Left lung (tissue), 10 donors: ENCODE data around the gene SCUBE3. TPM values are rescaled to one million over a fixed set of nuclear protein-coding genes. Genes with fewer than 3 reads are reported as not detected.

Experiments used
- ATAC-seq: fragments of 200-7000 bp; cut with Tn5 transposase; one replicate; pipeline ENCODE4 v1.9.1; 2020; ENCODE audit warnings: moderate library complexity
- DNase-seq, 4 donors: peaks; one replicate each; pipeline ENCODE4 v3.0.0-alpha.2; 2013 to 2020
- H3K27ac ChIP-seq, 2 donors: fragments of 200-600 bp; sonication (generic) in 1 of 2; one replicate each; pipeline versions ENCODE4 v1.5.0 to v1.8.0; 2020 to 2021
- H3K27me3 ChIP-seq, 2 donors: fragments of 200-600 bp; sonication (generic) in 1 of 2; one replicate each; pipeline versions ENCODE4 v1.5.0 to v1.8.0; 2020 to 2021
- H3K36me3 ChIP-seq, 2 donors: fragments of 200-600 bp; sonication (generic) in 1 of 2; one replicate each; pipeline versions ENCODE4 v1.5.0 to v1.8.0; 2020 to 2021
- H3K4me1 ChIP-seq, 2 donors: fragments of 200-600 bp; one replicate each; pipeline ENCODE4 v1.8.0; 2021
- H3K4me3 ChIP-seq, 2 donors: fragments of 200-600 bp; sonication (generic) in 1 of 2; one replicate each; pipeline versions ENCODE4 v1.5.0 to v1.8.0; 2020 to 2021; ENCODE audit warnings: mild to moderate bottlenecking in 1 of 2
- H3K9me3 ChIP-seq, 2 donors: fragments of 200-600 bp; sonication (generic) in 1 of 2; one replicate each; pipeline versions ENCODE4 v1.5.0 to v1.8.0; 2020 to 2021
- intact Hi-C, 2 donors: fragments of 100-400 bp; cut with DNase I; formaldehyde crosslinking; loops; one replicate each; pipeline versions ENCODE4 v1.11.2 to v1.14.2; 2022
- polyA plus RNA-seq, 6 donors: library from polyadenylated mRNA; unstranded; fragments of 120-200 nt; gene quantifications; one replicate each; pipeline ENCODE4 v1.2.1, GENCODE V29; 2013; ENCODE audit not compliant: insufficient read length in 6 of 6
- total RNA-seq, 2 donors: library from RNA; stranded (reverse); fragmentation: NEBNext Ultra II Directional; extraction: Animal tissue kit (Norgen Biotek cat#: 25700); gene quantifications; one replicate each; pipeline ENCODE4 v1.2.1, GENCODE V29; 2021
- TF ChIP-seq, protein P1 (sequence below), 2 donors: fragments of 200-600 bp; sonication (generic) in 1 of 2; IDR thresholded peaks; one replicate each; pipeline versions ENCODE4 v1.5.0 to v1.8.0; 2021; ENCODE audit warnings: antibody characterized with exemption in 2 of 2
- donor health status: DM: no; HTN: yes; CAD: no.
- donor health status: DM: no; HTN: no; CAD: no.

SCUBE3 gene
- total and polyA plus RNA-seq, 8 donors, result 2.2 to 4.7 (median 3.9) TPM

DNA sequence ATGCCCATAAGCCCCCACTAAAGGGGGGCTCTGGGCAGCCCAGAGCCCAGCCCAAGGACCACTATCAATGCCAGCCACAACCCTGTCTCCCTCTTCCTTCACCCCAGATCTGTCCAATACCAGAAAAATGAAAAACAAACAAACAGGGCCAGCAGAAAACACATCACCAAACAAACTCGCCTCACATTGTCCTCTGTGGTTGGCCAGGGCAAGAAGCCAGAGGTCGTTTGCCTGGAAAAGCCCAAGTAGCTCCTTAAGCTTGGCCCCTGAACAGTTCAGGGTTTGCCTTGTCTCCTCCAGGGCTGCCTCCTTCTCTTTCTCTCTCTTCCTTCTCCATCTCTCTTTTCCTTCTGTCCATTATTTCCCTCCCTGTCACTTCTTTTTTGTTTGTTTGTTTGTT lies 10.1 kb upstream of the SCUBE3 start:
- intact Hi-C loops, result loop anchor here in 1 of 2 donors (10.0 kb wide), 1 partner anchor 219 kb away; no protein-coding TSS in a partner anchor
- Histone ChIP-seq H3K4me3 (no peak overlapping the region), H3K27ac (no peak overlapping the region), H3K9me3 (no peaks in the 10 kb centered on the region), H3K27me3 (peaks cover 0 to 22% of the 10 kb centered on the region in 2 donors), H3K4me1 (no peaks in the 10 kb centered on the region), H3K36me3 (no peaks in the 10 kb centered on the region)
- TF ChIP-seq, protein P1, sequence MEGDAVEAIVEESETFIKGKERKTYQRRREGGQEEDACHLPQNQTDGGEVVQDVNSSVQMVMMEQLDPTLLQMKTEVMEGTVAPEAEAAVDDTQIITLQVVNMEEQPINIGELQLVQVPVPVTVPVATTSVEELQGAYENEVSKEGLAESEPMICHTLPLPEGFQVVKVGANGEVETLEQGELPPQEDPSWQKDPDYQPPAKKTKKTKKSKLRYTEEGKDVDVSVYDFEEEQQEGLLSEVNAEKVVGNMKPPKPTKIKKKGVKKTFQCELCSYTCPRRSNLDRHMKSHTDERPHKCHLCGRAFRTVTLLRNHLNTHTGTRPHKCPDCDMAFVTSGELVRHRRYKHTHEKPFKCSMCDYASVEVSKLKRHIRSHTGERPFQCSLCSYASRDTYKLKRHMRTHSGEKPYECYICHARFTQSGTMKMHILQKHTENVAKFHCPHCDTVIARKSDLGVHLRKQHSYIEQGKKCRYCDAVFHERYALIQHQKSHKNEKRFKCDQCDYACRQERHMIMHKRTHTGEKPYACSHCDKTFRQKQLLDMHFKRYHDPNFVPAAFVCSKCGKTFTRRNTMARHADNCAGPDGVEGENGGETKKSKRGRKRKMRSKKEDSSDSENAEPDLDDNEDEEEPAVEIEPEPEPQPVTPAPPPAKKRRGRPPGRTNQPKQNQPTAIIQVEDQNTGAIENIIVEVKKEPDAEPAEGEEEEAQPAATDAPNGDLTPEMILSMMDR (IDR thresholded peaks at IDR 0.05), result no peak
- DNase-seq (no peak), ATAC-seq (no peak)

DNA sequence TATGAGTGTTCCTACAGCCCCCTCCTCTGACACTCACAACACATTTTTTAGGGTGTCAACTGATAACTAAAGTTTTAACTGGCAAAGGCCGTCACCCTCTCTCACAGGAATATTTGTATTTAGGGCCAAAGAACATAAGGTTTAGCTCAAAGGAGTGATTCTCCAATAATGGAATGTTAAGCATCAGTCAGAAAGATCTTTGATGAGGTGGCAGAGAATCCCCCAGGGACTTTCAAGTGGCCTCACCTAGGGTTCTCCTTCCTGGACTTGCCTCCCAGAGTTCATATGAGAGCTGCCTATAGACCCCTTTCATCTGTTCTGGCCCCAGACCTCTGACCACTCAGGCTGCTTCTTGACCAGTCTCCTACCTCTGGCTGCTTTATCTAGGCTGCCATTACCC lies 7.4 kb upstream of the SCUBE3 start:
- Histone ChIP-seq H3K9me3 (no peaks in the 10 kb centered on the region), H3K27me3 (peaks cover 0 to 47% of the 10 kb centered on the region in 2 donors), H3K4me3 (no peak overlapping the region), H3K36me3 (no peaks in the 10 kb centered on the region), H3K4me1 (no peaks in the 10 kb centered on the region), H3K27ac (no peak overlapping the region)
- intact Hi-C loops, result loop anchor here in 1 of 2 donors (10.0 kb wide), 1 partner anchor 222 kb away; no protein-coding TSS in a partner anchor
- TF ChIP-seq, protein P1 (IDR thresholded peaks at IDR 0.05), result no peak
- DNase-seq (no peak), ATAC-seq (no peak)

DNA sequence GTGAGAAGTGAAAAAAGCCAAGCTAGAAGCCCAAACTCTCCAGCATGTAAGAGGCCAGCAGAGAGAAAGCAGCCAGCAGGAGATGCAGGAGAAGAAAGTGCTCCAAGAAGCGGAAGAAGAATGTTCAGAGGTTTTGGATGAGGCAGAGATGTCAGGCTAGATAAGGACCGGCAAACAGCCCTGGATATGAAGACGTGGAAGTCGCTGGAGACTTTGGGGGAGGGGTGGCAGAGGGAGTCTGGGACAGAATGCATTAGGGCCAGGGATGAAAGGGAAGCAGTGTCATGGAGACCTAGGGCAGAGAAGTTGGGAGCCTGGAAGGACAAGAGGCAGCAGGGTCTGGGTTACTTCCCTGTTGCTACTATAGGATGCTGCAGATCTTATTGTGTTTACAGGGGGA lies 5.3 kb upstream of the SCUBE3 start:
- Histone ChIP-seq H3K27ac (no peak overlapping the region), H3K4me3 (no peak overlapping the region), H3K9me3 (no peaks in the 10 kb centered on the region), H3K36me3 (no peaks in the 10 kb centered on the region), H3K4me1 (peaks cover 3% of the 10 kb centered on the region in 2 donors), H3K27me3 (peaks cover 10 to 68% of the 10 kb centered on the region in 2 donors)
- TF ChIP-seq, protein P1 (IDR thresholded peaks at IDR 0.05), result no peak
- intact Hi-C loops, result loop anchor here in 1 of 2 donors (10.0 kb wide), 1 partner anchor 224 kb away; no protein-coding TSS in a partner anchor
- DNase-seq (no peak), ATAC-seq (no peak)

DNA sequence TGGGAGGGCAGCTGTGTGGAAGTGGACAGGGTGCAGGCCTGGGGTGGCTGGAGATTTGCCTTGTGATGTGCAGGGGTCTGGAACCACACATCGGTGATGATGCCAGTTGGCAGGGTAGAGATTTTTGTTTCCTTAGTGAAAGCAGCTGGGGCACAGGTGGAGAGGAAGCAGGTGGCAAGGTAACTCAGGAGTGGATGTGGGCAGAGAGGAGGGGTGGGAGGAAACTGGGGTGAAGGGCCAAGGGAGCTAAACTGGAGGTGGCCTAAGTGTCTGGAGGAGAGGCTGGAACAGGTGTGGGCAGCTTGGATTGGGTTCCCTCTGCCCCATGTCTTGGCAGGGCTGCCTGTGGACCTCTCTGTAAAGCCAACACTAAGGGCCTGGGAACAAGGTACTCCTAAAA lies 4.7 kb upstream of the SCUBE3 start:
- Histone ChIP-seq H3K27me3 (peaks cover 11 to 75% of the 10 kb centered on the region in 2 donors), H3K36me3 (no peaks in the 10 kb centered on the region), H3K4me1 (peaks cover 3 to 7% of the 10 kb centered on the region in 2 donors), H3K27ac (no peak overlapping the region), H3K9me3 (no peaks in the 10 kb centered on the region), H3K4me3 (no peak overlapping the region)
- DNase-seq, result no peak
- TF ChIP-seq, protein P1 (IDR thresholded peaks at IDR 0.05), result no peak
- no peak for ATAC-seq
- intact Hi-C loops, result loop anchor here in 1 of 2 donors (10.0 kb wide), 1 partner anchor 224 kb away; no protein-coding TSS in a partner anchor

DNA sequence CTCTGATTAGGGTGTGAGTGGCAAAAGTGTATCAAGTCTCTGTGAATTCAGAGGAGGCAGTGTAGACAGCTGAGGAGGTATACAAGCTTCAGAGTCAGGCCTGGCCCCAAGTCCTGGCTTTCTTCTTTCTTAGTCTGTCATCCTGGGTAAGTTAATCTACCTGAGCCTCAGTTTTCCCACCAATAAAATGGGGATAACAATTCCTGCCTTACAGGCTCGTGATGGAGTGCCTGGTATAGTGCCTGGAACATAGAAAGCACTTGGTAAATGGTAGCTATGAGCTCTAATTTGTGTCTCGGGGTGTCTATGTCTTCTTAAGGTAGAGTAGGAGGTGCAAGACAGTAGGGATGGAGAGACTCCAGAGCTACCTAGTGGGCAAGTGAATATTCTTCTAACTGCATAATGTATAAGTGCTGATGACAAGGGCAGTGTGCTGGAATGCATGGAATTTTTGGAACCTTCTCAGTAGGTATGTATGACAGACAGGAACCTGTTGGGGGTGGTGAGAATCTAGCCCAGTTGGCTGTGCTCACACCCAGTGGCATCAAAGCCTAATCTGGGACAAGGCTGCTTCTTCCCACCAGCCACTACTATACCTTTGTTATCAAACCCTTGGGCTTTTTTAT lies 4.0 kb upstream of the SCUBE3 start:
- Histone ChIP-seq H3K4me3 (no peak overlapping the region), H3K4me1 (peaks cover 8 to 13% of the 10 kb centered on the region in 2 donors), H3K9me3 (no peaks in the 10 kb centered on the region), H3K27me3 (peaks cover 15 to 81% of the 10 kb centered on the region in 2 donors), H3K27ac (no peak overlapping the region), H3K36me3 (no peaks in the 10 kb centered on the region)
- intact Hi-C loops, result loop anchor here in 1 of 2 donors (10.0 kb wide), 1 partner anchor 225 kb away; no protein-coding TSS in a partner anchor
- ATAC-seq, result no peak
- DNase-seq, result no peak
- TF ChIP-seq, protein P1 (IDR thresholded peaks at IDR 0.05), result no peak
